Activated CD4-positive, alpha-beta T cell treated with anti-CD3 and anti-CD28 coated beads, Interleukin-2, amount 50 U/mL, for 48 hours (primary cell): ENCODE measurements around the gene ACSL3.

ENCODE experiments used
- DNase-seq, 2 experiments: peaks; one replicate each; pipeline ENCODE4 v3.0.0-alpha.2; 2020

The ACSL3 gene

GRCh38 chr2:222883420-222883819 is 22.6 kb downstream of the ACSL3 start:
- no peak for DNase-seq

GRCh38 chr2:222884114-222884771 is 23.4 kb downstream of the ACSL3 start:
- no peak for DNase-seq

- DNase-seq: no peak
Measured at GRCh38 chr2:222884805-222885424, 24.1 kb downstream of the ACSL3 start.

- DNase-seq: no peak
Measured at GRCh38 chr2:222887124-222887523, 26.3 kb downstream of the ACSL3 start.

GRCh38 chr2:222888716-222889115 is 27.9 kb downstream of the ACSL3 start:
- DNase-seq: no peak

GRCh38 chr2:222891890-222892289 is 31.1 kb downstream of the ACSL3 start:
- DNase-seq: no peak

GRCh38 chr2:222892321-222892720 is 31.5 kb downstream of the ACSL3 start:
- DNase-seq: no peak

- DNase-seq: no peak
Measured at GRCh38 chr2:222892761-222893160, 31.9 kb downstream of the ACSL3 start.

GRCh38 chr2:222893716-222894115 is 32.9 kb downstream of the ACSL3 start:
- no peak for DNase-seq

GRCh38 chr2:222895144-222895543 is 34.3 kb downstream of the ACSL3 start:
- no peak for DNase-seq

- no peak for DNase-seq
Measured at GRCh38 chr2:222897898-222898297, 37.1 kb downstream of the ACSL3 start.

GRCh38 chr2:222899413-222900181 is 38.8 kb downstream of the ACSL3 start:
- no peak for DNase-seq

GRCh38 chr2:222900354-222900753 is 39.5 kb downstream of the ACSL3 start:
- no peak for DNase-seq

- no peak for DNase-seq
Measured at GRCh38 chr2:222902660-222903059, 41.8 kb downstream of the ACSL3 start.

GRCh38 chr2:222903234-222904220 is 42.7 kb downstream of the ACSL3 start:
- DNase-seq: peak; percentile 7 to 37

- no peak for DNase-seq
Measured at GRCh38 chr2:222904557-222905258, 43.9 kb downstream of the ACSL3 start.

- DNase-seq: no peak
Measured at GRCh38 chr2:222907048-222907447, 46.2 kb downstream of the ACSL3 start.

GRCh38 chr2:222907790-222908441 is 47.1 kb downstream of the ACSL3 start:
- DNase-seq: no peak

GRCh38 chr2:222909286-222909685 is 48.5 kb downstream of the ACSL3 start:
- DNase-seq: no peak

- no peak for DNase-seq
Measured at GRCh38 chr2:222912117-222912516, 51.3 kb downstream of the ACSL3 start.

GRCh38 chr2:222912776-222913175 is 51.9 kb downstream of the ACSL3 start:
- DNase-seq: no peak
